Adrenal gland (tissue), 5 donors: ENCODE results near the gene RUSC2.

Source experiments
- CTCF ChIP-seq, 6 experiments: fragments of 450-650 bp in 4 of 6; fragments of 200-600 bp in 2 of 6; sonication (generic) in 1 of 6; IDR thresholded peaks; 1 replicate in 5 of 6; 2 replicates in 1 of 6; pipeline versions ENCODE4 v1.5.1 to v1.8.0; 2016 to 2021; ENCODE audit warnings: antibody characterized with exemption in 6 of 6, mild to moderate bottlenecking in 2 of 6, moderate library complexity in 1 of 6
- POLR2A ChIP-seq, 2 donors: fragments of 450-650 bp; IDR thresholded peaks; one replicate each; pipeline ENCODE4 v1.6.1; 2017; ENCODE audit warnings: antibody characterized with exemption in 2 of 2, mild to moderate bottlenecking in 2 of 2, moderate library complexity in 1 of 2
- donor health status: DM: no; HTN: no; CAD: no.

GRCh38 chr9:35526087-35526801 is 36.3 kb downstream of the RUSC2 start:
- TF ChIP-seq CTCF (IDR thresholded peaks at IDR 0.05): no peak
- no peak for TF ChIP-seq POLR2A (IDR thresholded peaks at IDR 0.05)
